GM03348 (cell line): ENCODE data around the gene GK.
A peak's percentile ranks its signal among the peaks of the same experiment; 100 is the strongest.
"Not testable (repeated sequence)": the region's sequence is repeated elsewhere in the genome, so short reads cannot be mapped to it uniquely, and the experiment has no call there.

Experiments
- DNase-seq: peaks from one replicate; pipeline ENCODE4 v3.0.0; 2012; ENCODE audit warnings: low spot score

The GK gene

DNA sequence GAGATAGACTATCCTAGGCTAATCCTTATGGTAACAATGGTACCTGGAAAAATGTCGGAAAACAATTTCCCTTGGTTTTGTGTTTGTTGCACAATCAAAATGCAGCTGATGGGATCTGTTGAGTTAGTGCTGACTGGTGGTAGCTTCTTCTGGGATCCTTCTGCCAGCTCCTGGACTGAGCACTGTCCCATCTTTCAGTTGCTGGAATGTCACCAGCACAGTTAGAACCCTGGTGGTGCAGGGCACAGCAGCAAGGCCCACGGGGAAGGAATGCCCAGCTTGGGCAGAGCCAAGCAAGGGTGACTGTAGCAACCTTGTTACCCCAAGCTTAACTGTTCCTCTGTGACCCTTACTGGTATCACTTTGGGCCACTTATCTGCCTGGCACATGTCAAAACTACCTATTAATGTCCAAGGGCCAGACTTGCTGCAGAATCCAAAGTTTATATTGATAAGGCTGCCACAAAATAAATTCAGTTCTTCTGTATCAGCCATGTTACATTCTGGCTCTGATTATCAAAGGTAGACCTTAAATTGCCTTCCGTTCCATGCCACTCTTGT is 53.1 kb downstream of the GK start:
- no peak for DNase-seq

GRCh38 chrX:30712214-30712613 is 59.0 kb downstream of the GK start:
- DNase-seq: no peak

DNA sequence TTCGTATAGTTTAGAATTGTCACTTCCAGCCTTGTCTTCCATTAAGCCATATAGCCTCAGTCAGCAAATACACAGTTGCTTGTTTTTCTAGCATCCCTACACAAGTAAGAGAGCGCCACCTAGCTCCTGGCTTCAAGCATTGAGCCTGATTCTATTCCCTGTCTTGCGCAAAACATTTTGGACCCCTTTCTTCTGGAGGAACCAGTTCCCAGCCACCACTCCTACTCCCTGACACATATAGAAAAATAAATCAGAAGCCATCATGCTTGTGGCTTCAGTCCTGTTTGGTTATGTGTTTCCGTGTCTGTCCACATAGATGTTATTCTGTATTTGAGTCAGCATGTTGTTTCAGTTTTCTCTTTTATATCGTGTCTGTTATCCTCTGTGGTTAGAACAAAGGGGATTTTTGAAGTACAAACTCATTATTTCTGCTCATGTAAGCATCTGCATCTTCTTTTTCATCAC is 59.9 kb downstream of the GK start:
- DNase-seq: peak; percentile 38

- DNase-seq: no peak
These were observed 60.9 kb downstream of the GK start for GRCh38 chrX:30714138-30714537.

GRCh38 chrX:30715976-30716375 is 62.8 kb downstream of the GK start:
- no peak for DNase-seq

DNA sequence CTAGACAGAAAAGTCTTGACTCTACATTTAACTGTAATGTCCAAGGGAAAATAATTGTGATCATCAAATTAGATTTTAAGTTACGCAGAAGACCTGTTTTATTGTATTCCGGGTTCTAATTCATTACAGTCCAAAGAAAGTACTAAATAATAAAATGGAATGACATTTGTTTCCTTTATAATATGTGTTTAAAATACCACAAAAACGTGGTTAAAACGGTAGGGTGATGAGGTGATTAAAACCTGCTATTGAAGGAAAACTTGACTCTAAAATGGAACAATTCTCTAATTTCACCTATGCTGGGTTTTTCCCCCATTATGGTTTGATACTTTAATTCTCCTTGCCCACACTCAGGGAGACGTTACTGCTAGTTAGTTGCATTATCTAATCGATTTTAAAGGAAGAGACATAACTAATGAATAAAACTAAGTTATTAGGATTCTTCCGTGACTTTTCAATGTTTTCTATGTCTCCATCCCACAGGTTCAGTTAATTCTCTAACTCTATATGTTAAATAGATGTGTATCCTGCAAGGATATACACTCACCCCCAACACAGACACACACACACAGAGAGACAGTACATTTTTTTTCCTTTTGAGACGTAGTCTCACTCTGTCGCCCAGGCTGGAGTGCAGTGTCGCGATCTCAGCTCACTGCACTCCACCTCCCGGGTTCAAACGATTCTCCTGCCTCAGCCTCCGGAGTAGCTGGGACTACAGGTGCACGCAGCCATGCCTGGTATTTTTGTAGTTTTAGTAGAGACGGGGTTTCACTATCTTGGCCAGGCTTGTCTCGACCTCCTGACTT is 80.8 kb downstream of the GK start:
- no peak for DNase-seq

DNA sequence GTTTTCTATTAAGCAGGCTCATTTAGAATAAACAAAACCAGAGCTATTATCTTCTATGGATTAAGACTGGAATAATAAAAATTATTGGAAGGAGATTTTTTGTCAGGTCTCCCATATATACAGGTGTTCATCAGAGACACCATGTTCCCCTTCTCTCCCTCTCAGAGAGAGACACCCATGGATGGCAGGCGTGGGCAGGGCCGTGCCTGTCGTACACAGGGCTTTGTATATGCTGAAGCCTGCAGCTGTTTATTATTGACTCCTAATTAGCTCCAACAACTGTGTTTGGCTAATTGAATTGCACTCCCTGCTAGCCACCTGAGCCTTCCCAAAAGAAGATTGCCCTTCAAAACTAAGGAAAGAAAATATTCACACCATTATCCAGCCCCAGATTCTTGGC is 81.6 kb downstream of the GK start:
- DNase-seq: no peak

GRCh38 chrX:30735839-30736238 is 82.6 kb downstream of the GK start:
- DNase-seq: peak; percentile 54

DNA sequence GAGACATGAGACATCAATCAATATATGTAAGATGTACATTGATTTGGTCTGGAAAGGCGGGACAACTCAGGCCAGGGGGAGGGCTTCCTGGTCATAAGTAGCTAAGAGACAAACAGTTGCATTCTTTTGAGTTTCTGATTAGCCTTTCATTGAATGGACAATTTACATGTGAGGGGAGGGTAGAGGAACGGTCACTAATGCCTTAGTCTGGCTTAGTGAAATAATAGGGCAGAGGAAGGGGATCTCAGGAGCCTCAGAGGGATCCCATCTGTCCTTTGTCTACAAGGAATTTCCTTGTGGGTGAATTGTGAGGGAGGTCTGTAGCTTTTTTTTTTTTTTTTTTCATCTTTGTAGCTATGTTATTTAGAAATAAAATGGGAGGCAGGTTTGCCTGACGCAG is 88.3 kb downstream of the GK start:
- no peak for DNase-seq

DNA sequence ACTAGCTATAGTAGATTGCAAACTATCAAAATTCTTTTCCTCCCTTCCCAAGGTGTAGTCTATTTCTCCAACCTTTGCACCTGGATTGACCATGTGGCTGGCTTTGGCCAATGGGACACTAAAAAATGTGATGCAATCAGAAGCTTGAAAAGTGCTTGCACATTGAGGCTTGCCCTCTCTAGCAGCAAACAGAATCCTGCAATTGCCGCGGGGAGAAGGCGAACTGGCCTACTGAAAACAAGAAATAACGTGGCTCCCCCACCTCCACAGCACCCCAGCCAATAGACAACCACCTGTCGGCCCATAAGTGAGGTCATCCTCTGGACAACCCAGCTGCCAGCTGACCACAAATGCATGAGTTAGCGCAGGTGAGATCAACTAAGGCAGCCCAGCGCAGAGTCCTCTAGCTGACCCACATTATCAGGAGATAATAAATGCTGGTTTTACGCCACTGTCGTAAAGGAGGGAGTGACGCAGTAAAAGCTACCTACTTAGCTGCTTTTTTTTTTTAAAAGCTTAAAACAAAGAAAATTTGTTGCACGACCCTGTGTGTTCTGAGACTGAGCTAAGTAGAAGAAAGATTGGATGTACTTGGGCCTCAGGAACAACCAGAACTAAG is 95.2 kb downstream of the GK start:
- DNase-seq: no peak

GRCh38 chrX:30751497-30751896 is 98.3 kb downstream of the GK start:
- DNase-seq: no peak

DNA sequence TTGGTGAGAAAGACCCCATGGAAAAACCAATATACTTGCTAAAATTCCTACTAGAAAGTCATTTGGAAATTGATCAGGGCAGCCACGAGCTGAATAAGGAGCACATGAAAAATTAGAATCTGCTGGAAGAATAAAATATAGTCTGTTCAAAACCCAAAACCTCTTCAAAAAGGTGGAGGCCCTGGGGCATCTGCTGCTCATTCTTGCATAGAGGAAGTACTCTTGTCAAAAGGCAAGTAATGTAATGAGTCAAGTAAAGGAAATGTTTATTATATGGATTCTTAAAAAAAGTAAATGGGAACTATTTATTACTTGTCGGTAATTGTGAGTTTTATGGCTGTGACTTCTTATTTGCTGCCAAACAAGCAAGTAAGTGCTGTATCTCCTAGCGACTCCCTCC is 109.5 kb downstream of the GK start:
- DNase-seq: no peak

DNA sequence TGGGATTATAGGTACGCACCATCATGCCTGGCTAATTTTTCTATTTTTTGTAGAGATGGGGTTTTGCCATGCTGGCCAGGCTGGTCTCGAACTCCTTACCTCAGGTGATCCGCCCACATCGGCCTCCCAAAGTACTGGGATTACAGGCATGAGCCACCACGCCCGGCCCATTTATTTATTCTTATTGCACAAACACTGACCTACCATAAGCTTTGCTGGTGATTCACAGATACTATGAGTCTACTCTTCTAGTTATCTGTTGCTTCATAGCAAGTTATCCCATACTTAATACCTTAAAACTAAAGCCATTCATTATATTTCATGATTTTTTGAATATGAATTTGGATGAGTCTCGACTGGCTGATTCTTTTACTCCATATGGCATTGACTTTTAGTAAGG is 120.5 kb downstream of the GK start:
- DNase-seq: not testable (repeated sequence)

DNA sequence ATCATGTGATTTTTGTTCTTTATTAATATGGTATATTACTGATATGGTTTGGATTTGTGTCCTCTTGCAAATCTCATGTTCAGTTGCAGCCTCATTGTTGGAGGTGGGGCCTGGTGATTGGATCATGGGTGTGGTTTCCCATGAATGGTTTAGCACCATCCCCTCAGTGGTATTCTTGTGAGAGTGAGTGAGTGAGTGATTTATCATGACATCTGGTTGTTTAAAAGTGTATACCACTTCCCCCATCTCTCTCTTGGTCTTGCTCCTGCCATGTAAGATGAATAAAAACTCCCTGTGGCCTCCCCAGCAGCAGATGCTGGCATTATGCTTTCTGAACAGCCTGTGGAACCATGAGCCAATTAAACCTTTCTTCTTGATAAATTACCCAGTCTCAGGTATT is 124.4 kb downstream of the GK start:
- no peak for DNase-seq

DNA sequence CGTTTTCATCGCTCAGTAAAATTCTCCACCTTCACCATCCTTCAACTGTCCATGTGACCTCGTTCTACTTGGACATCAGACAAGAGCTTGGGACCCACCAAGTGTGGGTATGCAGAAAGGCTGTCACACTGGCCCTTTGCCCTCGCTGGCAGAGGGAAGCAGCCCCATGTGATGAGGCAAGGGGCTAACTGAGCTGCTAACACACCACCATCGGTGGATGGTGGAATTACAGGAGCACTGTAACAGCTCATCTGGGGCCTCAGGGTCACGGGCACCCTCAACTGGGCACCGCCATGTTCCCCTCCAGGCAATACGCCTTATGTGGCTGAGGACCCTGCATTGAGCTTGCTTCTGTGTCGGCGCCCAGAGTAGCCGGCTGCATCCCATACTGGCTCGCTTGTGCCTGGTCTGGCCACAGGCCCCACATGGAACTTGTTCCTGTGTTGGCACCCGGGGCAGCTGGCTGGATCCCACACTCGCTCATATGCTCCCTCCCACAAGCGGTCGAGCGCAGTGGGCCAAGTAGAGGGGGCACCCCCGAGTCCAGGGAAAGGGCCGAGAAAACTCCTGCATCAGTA is 126.3 kb downstream of the GK start:
- no peak for DNase-seq
